H1 (cell line): ENCODE measurements around the gene PCDHGA8. TPM values are rescaled to one million over a fixed set of nuclear protein-coding genes. Genes with fewer than 3 reads are reported as not detected.
"Not testable (repeated sequence)": the region's sequence is repeated elsewhere in the genome, so short reads cannot be mapped to it uniquely, and the experiment has no call there.

Experiments
- CTCF ChIA-PET: fragments of 300-600 bp; sonication (Branson Sonifier 250); formaldehyde crosslinking; loops from one replicate; lab custom pipeline; 2021; ENCODE audit not compliant: partially characterized antibody; lab: Charles Lee
- POLR2A ChIA-PET: fragments of 300-600 bp; sonication (Branson Sonifier 250); formaldehyde crosslinking; loops from one replicate; lab custom pipeline; 2021; ENCODE audit warnings: inconsistent platforms; ENCODE audit not compliant: partially characterized antibody; lab: Charles Lee
- DNase-seq, 2 experiments: peaks; one replicate each; pipeline versions ENCODE4 v3.0.0 to v3.0.0-alpha.2; 2010 to 2022; ENCODE audit warnings: low spot score in 2 of 2, low read depth in 1 of 2, mixed read lengths in 1 of 2
- FAIRE-seq: peaks from 2 replicates; lab custom pipeline; 2011; peaks lifted over from hg19 to GRCh38; lab: Jason Lieb, UNC
- H2AFZ ChIP-seq: 2 replicates; pipeline ENCODE4 v1.8.1; 2012; ENCODE audit warnings: low read length, inconsistent platforms
- H2AK5ac ChIP-seq: 2 replicates; pipeline ENCODE4 v1.6.1; 2013; ENCODE audit warnings: low read depth, low read length
- H2BK120ac ChIP-seq: replicated peaks from 2 replicates; pipeline ENCODE3; 2013; ENCODE audit warnings: low read depth, low read length, inconsistent platforms
- H2BK12ac ChIP-seq: 2 replicates; pipeline ENCODE4 v1.6.1; 2013; ENCODE audit warnings: low read depth, low read length
- H2BK15ac ChIP-seq: 2 replicates; pipeline ENCODE4 v1.6.1; 2013; ENCODE audit warnings: low read length
- H2BK20ac ChIP-seq: 2 replicates; pipeline ENCODE4 v1.6.1; 2013; ENCODE audit warnings: low read length
- H2BK5ac ChIP-seq: 2 replicates; pipeline ENCODE4 v1.6.1; 2013; ENCODE audit warnings: low read depth, low read length
- H3K14ac ChIP-seq: 2 replicates; pipeline ENCODE4 v1.6.1; 2013; ENCODE audit warnings: inconsistent platforms; ENCODE audit not compliant: insufficient read length
- H3K18ac ChIP-seq: 2 replicates; pipeline ENCODE4 v1.6.1; 2013; ENCODE audit warnings: low read length; ENCODE audit errors: extremely low read depth
- H3K23ac ChIP-seq: 2 replicates; pipeline ENCODE4 v1.6.1; 2013; ENCODE audit warnings: inconsistent platforms; ENCODE audit not compliant: insufficient read length
- H3K23me2 ChIP-seq: 2 replicates; pipeline ENCODE4 v1.6.1; 2013; ENCODE audit warnings: low read depth, low read length
- H3K27ac ChIP-seq: 2 replicates; pipeline ENCODE4 v1.6.1; 2011; ENCODE audit warnings: low read depth, low read length, inconsistent platforms
- H3K27me3 ChIP-seq, 4 experiments: replicated peaks in 1 of 4; 1 replicate in 1 of 4; 2 replicates in 3 of 4; pipeline versions ENCODE4 v1.6.1 to v1.8.1; 2011 to 2013; ENCODE audit warnings: low read length in 3 of 4, mild to moderate bottlenecking in 3 of 4, inconsistent platforms in 2 of 4, mixed read lengths in 2 of 4, moderate library complexity in 1 of 4; ENCODE audit not compliant: control insufficient read depth in 3 of 4, insufficient read depth in 3 of 4; ENCODE audit errors: extremely low read depth in 1 of 4
- H3K36me3 ChIP-seq, 4 experiments: 2 replicates each; pipeline versions ENCODE4 v1.6.1 to v1.8.1; 2011 to 2013; ENCODE audit warnings: mild to moderate bottlenecking in 4 of 4, low read length in 3 of 4, moderate library complexity in 2 of 4, control low read depth in 1 of 4, inconsistent platforms in 1 of 4; ENCODE audit not compliant: insufficient read depth in 4 of 4, control insufficient read depth in 2 of 4
- H3K4ac ChIP-seq: replicated peaks from 2 replicates; pipeline ENCODE3; 2013; ENCODE audit warnings: low read length, low read depth, mixed read lengths, inconsistent platforms; ENCODE audit not compliant: insufficient read length
- H3K4me1 ChIP-seq, 4 experiments: replicated peaks in 1 of 4; 1 replicate in 1 of 4; 2 replicates in 3 of 4; pipeline versions ENCODE4 v1.6.1 to v1.8.1; 2011 to 2013; ENCODE audit warnings: low read length in 3 of 4, inconsistent platforms in 2 of 4, mixed read lengths in 1 of 4; ENCODE audit not compliant: insufficient read depth in 4 of 4, control insufficient read depth in 3 of 4
- H3K4me2 ChIP-seq, 2 experiments: 2 replicates each; pipeline versions ENCODE4 v1.6.1 to v1.8.1; 2011 to 2013; ENCODE audit warnings: low read depth in 2 of 2, low read length in 2 of 2, control low read depth in 1 of 2, inconsistent platforms in 1 of 2, mild to moderate bottlenecking in 1 of 2; ENCODE audit not compliant: insufficient read depth in 1 of 2
- H3K4me3 ChIP-seq, 4 experiments: fragments of 200-600, 300-600 bp in 1 of 4; sonication (generic), shearing (Covaris generic), sonication (Bioruptor Twin) in 1 of 4; 2 replicates each; pipeline versions ENCODE4 v1.5.1 to v1.8.1; 2011 to 2016; ENCODE audit warnings: low read length in 4 of 4, low read depth in 3 of 4, control low read depth in 2 of 4, inconsistent platforms in 2 of 4, mild to moderate bottlenecking in 2 of 4, mixed read lengths in 1 of 4, moderate library complexity in 1 of 4; ENCODE audit not compliant: insufficient read depth in 2 of 4; ENCODE audit errors: extremely low read depth in 1 of 4
- H3K56ac ChIP-seq: replicated peaks from 2 replicates; pipeline ENCODE3; 2013; ENCODE audit warnings: low read depth, mild to moderate bottlenecking, mixed read lengths, low read length, inconsistent platforms; ENCODE audit not compliant: insufficient read length
- H3K79me1 ChIP-seq: 2 replicates; pipeline ENCODE4 v1.6.1; 2013; ENCODE audit warnings: low read depth, low read length, control low read depth
- H3K79me2 ChIP-seq, 2 experiments: 2 replicates each; pipeline versions ENCODE4 v1.6.1 to v1.8.1; 2012 to 2013; ENCODE audit warnings: low read length in 2 of 2, mild to moderate bottlenecking in 2 of 2, inconsistent platforms in 1 of 2; ENCODE audit not compliant: insufficient read depth in 2 of 2, control insufficient read depth in 1 of 2
- H3K9ac ChIP-seq, 4 experiments: replicated peaks in 1 of 4; 1 replicate in 1 of 4; 2 replicates in 3 of 4; pipeline versions ENCODE4 v1.6.1 to v1.8.1; 2011 to 2013; ENCODE audit warnings: low read depth in 3 of 4, low read length in 3 of 4, control low read depth in 2 of 4, mild to moderate bottlenecking in 2 of 4, moderate library complexity in 2 of 4, inconsistent platforms in 1 of 4; ENCODE audit errors: extremely low read depth in 1 of 4
- H3K9me3 ChIP-seq, 2 experiments: 2 replicates each; pipeline versions ENCODE4 v1.6.1 to v1.8.1; 2012 to 2013; ENCODE audit warnings: mild to moderate bottlenecking in 2 of 2, moderate library complexity in 2 of 2, control low read depth in 1 of 2, inconsistent platforms in 1 of 2, low read depth in 1 of 2, low read length in 1 of 2, mixed read lengths in 1 of 2; ENCODE audit not compliant: insufficient read depth in 2 of 2
- H4K20me1 ChIP-seq, 2 experiments: replicated peaks in 1 of 2; 2 replicates each; pipeline versions ENCODE3 to v1.8.1; 2011 to 2013; ENCODE audit warnings: inconsistent platforms in 2 of 2, low read length in 2 of 2, mild to moderate bottlenecking in 1 of 2; ENCODE audit not compliant: insufficient read depth in 2 of 2, control insufficient read depth in 1 of 2
- H4K5ac ChIP-seq: 2 replicates; pipeline ENCODE4 v1.6.1; 2013; ENCODE audit warnings: low read length, low read depth, mixed read lengths, inconsistent platforms; ENCODE audit not compliant: insufficient read length
- H4K8ac ChIP-seq: 2 replicates; pipeline ENCODE4 v1.8.0; 2013; ENCODE audit warnings: mild to moderate bottlenecking, moderate library complexity, low read length, inconsistent platforms; ENCODE audit not compliant: insufficient read depth; ENCODE audit errors: extremely low read depth
- H4K91ac ChIP-seq: replicated peaks from 2 replicates; pipeline ENCODE3; 2013; ENCODE audit warnings: low read length, mixed read lengths, inconsistent platforms; ENCODE audit not compliant: insufficient read length
- ASH2L ChIP-seq: fragments of 200-600, 300-600 bp; sonication (generic); IDR thresholded peaks from one replicate; pipeline ENCODE4 v1.7.1; 2017; ENCODE audit warnings: low read length
- ATF3 ChIP-seq: IDR thresholded peaks from 2 replicates; pipeline ENCODE4 v1.6.1; 2011; ENCODE audit warnings: low read depth, mild to moderate bottlenecking, low read length; ENCODE audit not compliant: insufficient read depth
- CREB1 ChIP-seq: IDR thresholded peaks from 2 replicates; pipeline ENCODE4 v1.6.1; 2012; ENCODE audit warnings: inconsistent platforms
- CTCF ChIP-seq, 3 experiments: IDR thresholded peaks; 1 replicate in 2 of 3; 2 replicates in 1 of 3; pipeline versions ENCODE4 v1.5.1 to v1.6.1; 2011; ENCODE audit warnings: low read length in 3 of 3, mild to moderate bottlenecking in 3 of 3, inconsistent platforms in 2 of 3, low read depth in 1 of 3, moderate library complexity in 1 of 3; ENCODE audit not compliant: insufficient read depth in 1 of 3; ENCODE audit errors: control extremely low read depth in 1 of 3
- HDAC2 ChIP-seq, 2 experiments: fragments of 300-600 bp in 1 of 2; sonication (generic) in 1 of 2; IDR thresholded peaks; 2 replicates each; pipeline ENCODE4 v1.6.1; 2011 to 2012; ENCODE audit warnings: low read depth in 2 of 2, low read length in 2 of 2, mild to moderate bottlenecking in 2 of 2, moderate library complexity in 2 of 2, borderline replicate concordance in 1 of 2, inconsistent platforms in 1 of 2
- POLR2A ChIP-seq, 2 experiments: IDR thresholded peaks; 1 replicate in 1 of 2; 2 replicates in 1 of 2; pipeline ENCODE4 v1.6.1; 2011; ENCODE audit warnings: low read depth in 2 of 2, low read length in 2 of 2, mild to moderate bottlenecking in 2 of 2; ENCODE audit errors: control extremely low read depth in 1 of 2
- RAD21 ChIP-seq, 2 experiments: IDR thresholded peaks in 1 of 2; conservative IDR thresholded peaks in 1 of 2; 2 replicates each; pipeline ENCODE4 v1.6.1; 2011; ENCODE audit warnings: low read depth in 2 of 2, low read length in 2 of 2, improper control_type of control experiment in 1 of 2, inconsistent platforms in 1 of 2, mild to moderate bottlenecking in 1 of 2, moderate library complexity in 1 of 2
- WGBS, 2 experiments: shearing (Covaris generic) in 1 of 2; methylation state at CpG; one replicate each; pipeline versions ENCODE4 v1.1.6 to v1.1.7; 2013 to 2015; ENCODE audit warnings: low lambda C conversion rate in 2 of 2, mixed read lengths in 2 of 2, inconsistent platforms in 1 of 2, low coverage in 1 of 2, missing lambda C conversion rate in 1 of 2; ENCODE audit not compliant: insufficient replicate concordance in 2 of 2, insufficient coverage in 1 of 2, insufficient read length in 1 of 2; ENCODE audit errors: extremely low coverage in 1 of 2, missing lambda C conversion rate in 1 of 2; 5-methylcytosine and 5-hydroxymethylcytosine counted together
- polyA plus RNA-seq, 7 experiments: library from polyadenylated mRNA; depleted of rRNA in 3 of 7; stranded (reverse) in 5 of 7; unstranded in 2 of 7; fragments of >200 nt in 5 of 7; fragments of 200-250 nt in 2 of 7; gene quantifications; 1 replicate in 5 of 7; 2 replicates in 1 of 7; 4 replicates in 1 of 7; pipeline versions ENCODE4 v1.2.1 to v1.2.3, GENCODE V29; 2011 to 2013; ENCODE audit warnings: missing spikeins in 2 of 7, mixed read lengths in 2 of 7
- total RNA-seq: library from RNA; stranded (reverse); fragmentation: NEBNext Ultra II Directional; extraction: Animal tissue kit (Norgen Biotek cat#: 25700); gene quantifications from 2 replicates; pipeline ENCODE4 v1.2.1, GENCODE V29; 2021

PCDHGA8 gene
- total and polyA plus RNA-seq, 2 of the 8 experiments (the other 6 are each of a cell fraction or from before 2014, with no cell fraction given): 0.79 to 1.4 TPM

- not testable (repeated sequence) for H2BK5ac ChIP-seq, H2BK20ac ChIP-seq, H4K5ac ChIP-seq, H4K8ac ChIP-seq, H3K27ac ChIP-seq, H3K23ac ChIP-seq, H3K79me2 ChIP-seq, H3K4me1 ChIP-seq, H2AK5ac ChIP-seq, H3K14ac ChIP-seq, H2BK15ac ChIP-seq, H2BK12ac ChIP-seq, H3K4ac ChIP-seq, H3K18ac ChIP-seq, H4K20me1 ChIP-seq, H4K91ac ChIP-seq, H3K79me1 ChIP-seq, H3K23me2 ChIP-seq, H3K36me3 ChIP-seq, H3K27me3 ChIP-seq, H3K56ac ChIP-seq, H2BK120ac ChIP-seq
- POLR2A ChIA-PET: interaction anchor here (0.8 to 1.3 kb wide), 3 partner anchors 13 to 104 kb away, joined by 3 read pairs; partner anchors contain the start of genes PCDHGA11 and PCDHGB2
- CTCF ChIA-PET: interaction anchor here (0.7 to 23.3 kb wide), 53 partner anchors 10 to 252 kb away, joined by 3 to 1236 read pairs (median 5); partner anchors contain the start of genes PCDHB10, PCDHB11, PCDHB14 and PCDHB15
- H3K9ac ChIP-seq: peak within 1 kb of the TSS in 3 of 4 experiments; percentile 29 to 39 (median 37); a peak in 2 of 7 replicates
- 0 out of 2 replicates have a peak within 1 kb of the TSS, but pooled peaks have one; percentile 56 for H2AFZ ChIP-seq
- FAIRE-seq (peak; percentile 72), DNase-seq (peak in 1 of 2 experiments; percentile 90)
- peak within 1 kb of the TSS; percentile 58 to 70 (median 64) for H3K4me3 ChIP-seq
- peak within 1 kb of the TSS; percentile 68 to 70 for H3K4me2 ChIP-seq
- 7% methylated on average over 39 of the region's 51 CpGs; no CpG with 5 or more reads in 1 of the 2 experiments for WGBS, 2 experiments
- H3K9me3 ChIP-seq: peaks cover 7 to 25% of the 10 kb centered on the region in 2 experiments; a peak in 3 of 4 replicates
- TF ChIP-seq HDAC2 (IDR thresholded peaks at IDR 0.05; ENCODE audit: borderline replicate concordance in 1 of 2, low read depth in 2 of 2, low read length in 2 of 2): 0 out of 4 replicates have a peak, but pooled peaks of 1 of the 2 experiments have one; percentile 68
- peak in 1 of 2 experiments; percentile 30; a peak in 1 of 3 replicates for TF ChIP-seq POLR2A (IDR thresholded peaks at IDR 0.05; ENCODE audit: control extremely low read depth in 1 of 2, low read depth in 2 of 2, low read length in 2 of 2)
- peak; percentile 94 for TF ChIP-seq ASH2L
- peak; percentile 77 to 86 for TF ChIP-seq RAD21 (IDR thresholded peaks at IDR 0.05 in 1 of 2, conservative IDR thresholded peaks at IDR 0.05 in 1 of 2; ENCODE audit: low read depth in 2 of 2, low read length in 2 of 2)
- peak; percentile 56; the same call in 1 of the 2 replicates for TF ChIP-seq CREB1
- TF ChIP-seq CTCF (IDR thresholded peaks at IDR 0.05; ENCODE audit: control extremely low read depth in 1 of 3, insufficient read depth in 1 of 3, low read depth in 1 of 3, low read length in 3 of 3): peak; percentile 72 to 91 (median 78)
- 0 out of 2 replicates have a peak, but pooled peaks have one; percentile 2 for TF ChIP-seq ATF3
Measured at GRCh38 chr5:141407790-141408505, 15.5 kb downstream of the PCDHGA8 start, which contains the start of gene PCDHGB6. Gene PCDHGB6, plus strand, starts transcription at chr5:141408021. Its CDS starts 182 bp downstream, at chr5:141408203.
